GM23248 (cell line): ENCODE results near the gene OR10V1. TPM values are rescaled to one million over a fixed set of nuclear protein-coding genes. Genes with fewer than 3 reads are reported as not detected.
"Not testable (repeated sequence)": the region's sequence is repeated elsewhere in the genome, so short reads cannot be mapped to it uniquely, and the experiment has no call there.

ENCODE experiments used
- DNase-seq: peaks from one replicate; pipeline ENCODE4 v3.0.0-alpha.2; 2015
- H2AFZ ChIP-seq: fragments of 200-600 bp; sonication (generic); 2 replicates; pipeline ENCODE4 v1.6.1; 2016; ENCODE audit warnings: antibody characterized with exemption
- H3F3A ChIP-seq: fragments of 200-600 bp; sonication (generic); 2 replicates; pipeline ENCODE4 v1.6.1; 2016; ENCODE audit warnings: mild to moderate bottlenecking, antibody characterized with exemption, mixed run types; ENCODE audit not compliant: insufficient read depth
- H3K27ac ChIP-seq: fragments of 200-600 bp; sonication (generic); 2 replicates; pipeline ENCODE4 v1.5.1; 2016; ENCODE audit warnings: mild to moderate bottlenecking
- H3K27me3 ChIP-seq: fragments of 200-600 bp; sonication (generic); replicated peaks from 2 replicates; pipeline ENCODE4 v1.6.1; 2016; ENCODE audit warnings: mild to moderate bottlenecking; ENCODE audit not compliant: insufficient read depth
- H3K36me3 ChIP-seq: fragments of 200-600 bp; sonication (generic); 2 replicates; pipeline ENCODE4 v1.6.1; 2016; ENCODE audit warnings: low read depth, mild to moderate bottlenecking
- H3K4me1 ChIP-seq: fragments of 200-600 bp; sonication (generic); 2 replicates; pipeline ENCODE4 v1.6.1; 2016; ENCODE audit warnings: mild to moderate bottlenecking; ENCODE audit not compliant: insufficient read depth
- H3K4me2 ChIP-seq: fragments of 200-600 bp; sonication (generic); one replicate; pipeline ENCODE4 v1.6.1; 2016; ENCODE audit warnings: mild to moderate bottlenecking; ENCODE audit not compliant: unreplicated experiment
- H3K4me3 ChIP-seq: fragments of 200-600 bp; sonication (generic); 2 replicates; pipeline ENCODE4 v1.5.1; 2016; ENCODE audit warnings: mild to moderate bottlenecking
- H3K79me2 ChIP-seq: fragments of 200-600 bp; sonication (generic); 2 replicates; pipeline ENCODE4 v1.6.1; 2016; ENCODE audit warnings: mild to moderate bottlenecking; ENCODE audit not compliant: insufficient read depth
- H3K9ac ChIP-seq: fragments of 200-600 bp; sonication (generic); 2 replicates; pipeline ENCODE4 v1.6.1; 2016; ENCODE audit warnings: mild to moderate bottlenecking
- H3K9me2 ChIP-seq: fragments of 200-600 bp; sonication (generic); 2 replicates; pipeline ENCODE4 v1.6.1; 2016; ENCODE audit warnings: mixed run types, mild to moderate bottlenecking, moderate library complexity; ENCODE audit not compliant: insufficient read depth
- H3K9me3 ChIP-seq: fragments of 200-600 bp; sonication (generic); one replicate; pipeline ENCODE4 v1.6.1; 2017; ENCODE audit warnings: low read depth
- H4K20me1 ChIP-seq: fragments of 200-600 bp; sonication (generic); 2 replicates; pipeline ENCODE4 v1.6.0; 2016; ENCODE audit not compliant: insufficient read depth
- EZH2 ChIP-seq: fragments of 200-600 bp; sonication (generic); IDR thresholded peaks from 2 replicates; pipeline ENCODE4 v1.6.1; 2018; ENCODE audit warnings: antibody characterized with exemption, mild to moderate bottlenecking; ENCODE audit not compliant: insufficient read depth, poor library complexity, severe bottlenecking
- EZH2phosphoT487 ChIP-seq: fragments of 200-600 bp; sonication (generic); IDR thresholded peaks from 2 replicates; pipeline ENCODE4 v1.6.1; 2018; ENCODE audit warnings: antibody characterized with exemption, moderate library complexity, mild to moderate bottlenecking, low read depth; ENCODE audit not compliant: insufficient read depth
- WGBS, 2 experiments: methylation state at CpG; one replicate each; pipeline ENCODE4 v1.1.6; 2015 to 2017; ENCODE audit warnings: low lambda C conversion rate in 2 of 2, low coverage in 1 of 2; ENCODE audit errors: missing lambda C conversion rate in 2 of 2; 5-methylcytosine and 5-hydroxymethylcytosine counted together
- in situ Hi-C: fragments of 300-500 bp; cut with MboI; formaldehyde crosslinking; loops from 2 replicates; pipeline ENCODE4 v1.15.0; 2020
- polyA plus RNA-seq: library from polyadenylated mRNA; unstranded; fragments of >200 nt; fragmentation: Nextera tagmentation; extraction: Ambion mirVana; gene quantifications from 2 replicates; pipeline ENCODE4 v1.2.1, GENCODE V29; 2016
- total RNA-seq: library from RNA; depleted of rRNA; stranded (reverse); fragments of >200 nt; shearing (Covaris generic); gene quantifications from 2 replicates; pipeline ENCODE4 v1.2.3, GENCODE V29; 2014

The OR10V1 gene
- total and polyA plus RNA-seq, 2 experiments from 2014 or later, result not detected

DNA sequence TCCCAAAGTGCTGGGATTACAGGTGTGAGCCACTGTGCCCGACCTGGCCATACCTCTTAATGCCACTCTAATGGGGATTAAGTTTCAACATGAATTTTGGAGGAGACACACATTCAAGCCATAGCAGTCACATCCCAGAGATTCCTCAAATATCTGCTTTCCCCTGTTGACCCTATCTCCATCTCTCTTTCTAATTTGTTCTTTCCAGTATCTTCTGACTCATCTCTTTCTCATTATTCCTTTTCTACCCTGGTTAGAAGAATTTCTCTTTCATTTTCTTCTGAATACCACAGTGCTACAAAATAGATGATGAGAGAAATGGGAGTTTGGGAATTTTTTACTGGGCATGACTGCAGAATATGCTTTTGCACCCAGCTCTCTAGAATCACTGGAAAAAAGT lies 5.1 kb downstream of the OR10V1 start:
- no peak overlapping the region for H3K9ac ChIP-seq
- in situ Hi-C loops, result no loop called here
- no peak for TF ChIP-seq EZH2
- TF ChIP-seq EZH2phosphoT487, result no peak

DNA sequence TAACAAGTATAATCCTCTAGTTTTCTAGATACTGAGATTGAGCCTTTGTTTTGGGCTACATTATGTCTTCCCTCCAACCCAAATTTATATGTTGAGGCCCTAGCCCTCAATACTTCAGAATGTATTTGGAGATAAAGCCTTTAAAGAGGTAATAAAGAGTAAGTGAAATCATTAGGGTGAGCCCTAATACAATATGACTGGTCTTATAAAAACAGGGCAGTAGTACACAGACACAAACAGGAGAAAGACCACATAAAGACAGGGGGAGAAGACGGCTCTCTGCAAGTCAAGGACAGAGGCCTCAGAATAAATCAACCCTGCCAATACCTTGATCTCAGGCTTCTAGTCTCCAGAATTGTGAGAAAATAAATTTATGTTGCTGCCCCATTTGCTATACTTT lies 6.3 kb downstream of the OR10V1 start:
- no peak for DNase-seq
- TF ChIP-seq EZH2 (no peak), EZH2phosphoT487 (no peak)
- Histone ChIP-seq H3K4me3 (no peak overlapping the region), H3K9me3 (no peaks in the 10 kb centered on the region), H3K9me2 (no peaks in the 10 kb centered on the region), H4K20me1 (no peaks in the 10 kb centered on the region), H3K4me2 (no peak overlapping the region), H3F3A (peaks cover 24% of the 10 kb centered on the region), H3K27ac (peak overlapping the region; percentile 56), H2AFZ (no peak overlapping the region), H3K9ac (no peak overlapping the region), H3K27me3 (no peaks in the 10 kb centered on the region), H3K79me2 (no peaks in the 10 kb centered on the region), H3K36me3 (no peaks in the 10 kb centered on the region), H3K4me1 (peaks cover 28% of the 10 kb centered on the region)
- 38 to 39% methylated on average over 1 of the region's 1 CpG for WGBS, 2 experiments
- in situ Hi-C loops, result no loop called here

More for the DNA sequence above, 5.1 kb downstream of the OR10V1 start:
- Histone ChIP-seq H3K4me1 (peaks cover 28% of the 10 kb centered on the region), H3K36me3 (no peaks in the 10 kb centered on the region), H3F3A (peaks cover 24% of the 10 kb centered on the region), H3K4me3 (no peak overlapping the region), H3K4me2 (no peak overlapping the region), H3K79me2 (no peaks in the 10 kb centered on the region), H3K27ac (no peak overlapping the region), H3K27me3 (no peaks in the 10 kb centered on the region), H3K9me3 (no peaks in the 10 kb centered on the region), H2AFZ (no peak overlapping the region), H3K9me2 (no peaks in the 10 kb centered on the region), H4K20me1 (no peaks in the 10 kb centered on the region)
- WGBS, 2 experiments, result 56 to 57% methylated on average over 1 of the region's 1 CpG
- DNase-seq, result no peak

DNA sequence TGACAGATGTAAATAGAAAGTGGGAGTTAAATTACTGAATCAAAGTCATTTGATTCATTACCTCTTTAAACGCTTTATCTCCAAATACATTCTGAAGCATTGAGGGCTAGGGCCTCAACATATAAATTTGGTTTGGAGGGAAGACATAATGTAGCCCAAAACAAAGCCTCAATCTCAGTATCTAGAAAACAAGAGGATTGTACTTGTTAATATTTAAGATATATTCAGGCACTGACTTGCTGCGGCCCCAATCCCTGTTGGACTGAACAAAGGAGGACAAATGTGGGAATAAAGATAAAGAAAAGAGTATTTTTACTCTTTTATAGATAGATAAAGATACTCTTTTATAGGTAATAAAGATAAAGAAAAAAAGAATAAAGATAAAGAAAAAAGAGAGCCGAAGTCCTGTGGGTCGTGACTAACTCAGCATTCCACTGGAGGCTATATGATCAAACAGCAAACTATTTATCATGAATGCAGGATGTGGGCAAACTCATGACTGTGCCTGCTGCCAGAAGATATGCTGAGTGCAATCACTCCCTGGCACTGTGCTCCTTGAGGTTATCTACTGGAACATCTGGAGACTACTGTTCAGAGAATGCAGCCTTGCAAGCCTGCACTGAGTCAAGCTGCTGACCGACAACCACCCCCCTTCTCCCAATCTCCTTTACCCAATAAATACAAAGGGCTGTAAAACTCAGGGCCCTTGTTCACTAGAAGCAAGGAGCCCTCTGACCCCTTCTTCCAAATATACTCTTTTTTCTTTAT lies 6.9 kb downstream of the OR10V1 start:
- Histone ChIP-seq H3K36me3 (no peaks in the 10 kb centered on the region), H3K9ac (no peak overlapping the region), H4K20me1 (no peaks in the 10 kb centered on the region), H3K79me2 (no peaks in the 10 kb centered on the region), H3K27me3 (no peaks in the 10 kb centered on the region), H3K4me3 (no peak overlapping the region), H3F3A (peaks cover 24% of the 10 kb centered on the region), H3K4me2 (no peak overlapping the region), H2AFZ (no peak overlapping the region), H3K9me2 (no peaks in the 10 kb centered on the region), H3K27ac (peak overlapping the region; percentile 56), H3K4me1 (peaks cover 28% of the 10 kb centered on the region), H3K9me3 (no peaks in the 10 kb centered on the region)
- DNase-seq, result peak; percentile 68
- WGBS, 2 experiments, result 28% methylated on average over 5 of the region's 5 CpGs
- no peak for TF ChIP-seq EZH2phosphoT487
- no peak for TF ChIP-seq EZH2
- in situ Hi-C loops, result no loop called here

DNA sequence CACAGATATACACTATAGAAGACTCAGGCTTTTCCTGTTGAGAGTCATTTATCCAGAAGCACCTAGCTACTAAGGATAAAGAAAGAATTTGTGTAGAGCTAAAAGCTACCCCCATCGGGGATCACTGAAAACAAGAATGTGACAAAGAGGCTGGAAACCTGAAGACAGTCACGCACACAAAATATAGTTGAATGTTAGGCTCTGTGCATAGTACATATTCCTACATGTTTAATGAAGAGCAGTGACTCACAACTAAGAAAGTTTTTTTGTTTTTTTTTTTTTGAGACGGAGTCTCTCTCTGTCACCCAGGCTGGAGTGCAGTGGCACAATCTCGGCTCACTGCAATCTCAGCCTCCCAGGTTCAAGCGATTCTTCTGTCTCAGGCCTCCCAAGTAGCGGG lies 8.4 kb downstream of the OR10V1 start:
- no peak overlapping the region for H2AFZ ChIP-seq

DNA sequence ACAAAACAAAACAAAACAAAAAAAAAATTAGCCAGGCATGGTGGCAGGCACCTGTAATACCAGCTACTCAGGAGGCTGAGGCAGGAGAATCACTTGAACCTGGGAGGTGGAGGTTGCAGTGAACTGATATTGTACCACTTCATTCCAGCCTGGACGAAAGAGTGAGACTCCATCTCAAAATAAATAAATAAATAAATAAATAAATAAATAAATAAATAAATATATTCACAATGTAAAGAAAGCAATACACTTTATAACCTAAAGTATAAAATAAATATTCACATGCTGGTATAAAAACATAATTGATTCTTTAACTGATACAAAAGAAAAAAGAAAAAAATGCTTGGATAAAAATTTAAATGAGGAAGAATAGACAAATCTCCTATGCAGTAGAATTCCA lies 10.1 kb downstream of the OR10V1 start:
- H3K4me2 ChIP-seq, H3K9me2 ChIP-seq, H3K79me2 ChIP-seq, H3K9me3 ChIP-seq, H3K27ac ChIP-seq, in situ Hi-C loops, DNase-seq, H3K36me3 ChIP-seq, H2AFZ ChIP-seq, H3K27me3 ChIP-seq, H3K9ac ChIP-seq, H4K20me1 ChIP-seq, H3K4me3 ChIP-seq: not testable (repeated sequence)
- WGBS, 2 experiments, result 51 to 75% methylated on average over 1 of the region's 1 CpG
- Histone ChIP-seq H3F3A (peaks cover 21% of the 10 kb centered on the region), H3K4me1 (peaks cover 17% of the 10 kb centered on the region)

More for the DNA sequence above, 8.4 kb downstream of the OR10V1 start:
- peak; percentile 17 for DNase-seq
- 79 to 83% methylated on average over 6 of the region's 6 CpGs for WGBS, 2 experiments
- no peak overlapping the region for H3K27ac ChIP-seq
- H3K4me1 ChIP-seq, result peaks cover 26% of the 10 kb centered on the region
- H4K20me1 ChIP-seq, result no peaks in the 10 kb centered on the region
- H3K79me2 ChIP-seq, result no peaks in the 10 kb centered on the region
- in situ Hi-C loops, result no loop called here
- no peak overlapping the region for H3K4me2 ChIP-seq
- H3K9ac ChIP-seq, result no peak overlapping the region
- H3K27me3 ChIP-seq, result no peaks in the 10 kb centered on the region
- no peaks in the 10 kb centered on the region for H3K9me2 ChIP-seq
- TF ChIP-seq EZH2phosphoT487 (no peak), EZH2 (no peak)
- H3K36me3 ChIP-seq, result no peaks in the 10 kb centered on the region
- peaks cover 24% of the 10 kb centered on the region for H3F3A ChIP-seq
- no peaks in the 10 kb centered on the region for H3K9me3 ChIP-seq
- no peak overlapping the region for H3K4me3 ChIP-seq

DNA sequence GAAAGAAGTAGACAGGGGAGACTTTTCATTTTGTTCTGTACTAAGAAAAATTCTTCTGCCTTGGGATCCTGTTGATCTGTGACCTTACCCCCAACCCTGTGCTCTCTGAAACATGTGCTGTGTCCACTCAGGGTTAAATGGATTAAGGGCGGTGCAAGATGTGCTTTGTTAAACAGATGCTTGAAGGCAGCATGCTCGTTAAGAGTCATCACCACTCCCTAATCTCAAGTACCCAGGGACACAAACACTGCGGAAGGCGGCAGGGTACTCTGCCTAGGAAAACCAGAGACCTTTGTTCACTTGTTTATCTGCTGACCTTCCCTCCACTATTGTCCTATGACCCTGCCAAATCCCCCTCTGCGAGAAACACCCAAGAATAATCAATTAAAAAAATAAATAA lies 13.5 kb downstream of the OR10V1 start:
- H2AFZ ChIP-seq, H3K27me3 ChIP-seq, H3K9me2 ChIP-seq, H4K20me1 ChIP-seq, H3K79me2 ChIP-seq, H3K4me3 ChIP-seq, DNase-seq, H3K4me2 ChIP-seq, H3K9ac ChIP-seq, in situ Hi-C loops, H3K4me1 ChIP-seq, H3K27ac ChIP-seq, H3K36me3 ChIP-seq, H3F3A ChIP-seq, H3K9me3 ChIP-seq: not testable (repeated sequence)
- WGBS, 2 experiments, result 71 to 73% methylated on average over 3 to 5 of the region's 5 CpGs
